SJCRH30 (cell line): ENCODE results near the gene ALDOA. TPM values are rescaled to one million over a fixed set of nuclear protein-coding genes. Genes with fewer than 3 reads are reported as not detected.
"Not testable (repeated sequence)": the region's sequence is repeated elsewhere in the genome, so short reads cannot be mapped to it uniquely, and the experiment has no call there.

Experiments used
- DNase-seq, 2 experiments: peaks; one replicate each; pipeline ENCODE4 v3.0.0-alpha.2; 2015 to 2020
- H3K27ac ChIP-seq: fragments of 250-450 bp; sonication (Bioruptor Pico); 2 replicates; pipeline ENCODE4 v1.5.1; 2020; ENCODE audit warnings: mild to moderate bottlenecking, moderate library complexity
- H3K27me3 ChIP-seq: fragments of 250-450 bp; sonication (Bioruptor Pico); 2 replicates; pipeline ENCODE4 v1.5.1; 2020; ENCODE audit warnings: mild to moderate bottlenecking, moderate library complexity
- H3K36me3 ChIP-seq: fragments of 250-450 bp; sonication (Bioruptor Pico); 2 replicates; pipeline ENCODE4 v1.5.1; 2020; ENCODE audit warnings: mild to moderate bottlenecking, moderate library complexity
- H3K4me1 ChIP-seq: fragments of 250-450 bp; sonication (Bioruptor Pico); 2 replicates; pipeline ENCODE4 v1.5.1; 2020; ENCODE audit warnings: mild to moderate bottlenecking, moderate library complexity
- H3K4me3 ChIP-seq: fragments of 250-450 bp; sonication (Bioruptor Pico); 2 replicates; pipeline ENCODE4 v1.5.1; 2020; ENCODE audit warnings: mild to moderate bottlenecking, moderate library complexity
- H3K9me3 ChIP-seq: fragments of 250-450 bp; sonication (Bioruptor Pico); replicated peaks from 2 replicates; pipeline ENCODE4 v1.5.1; 2020; ENCODE audit warnings: mild to moderate bottlenecking, moderate library complexity
- total RNA-seq: library from RNA; depleted of rRNA; stranded (reverse); fragments of >200 nt; shearing (Covaris generic); gene quantifications from 2 replicates; pipeline ENCODE4 v1.2.3, GENCODE V29; 2014

The ALDOA gene
- total RNA-seq, 1 experiment from 2014 or later: 646 TPM

DNA sequence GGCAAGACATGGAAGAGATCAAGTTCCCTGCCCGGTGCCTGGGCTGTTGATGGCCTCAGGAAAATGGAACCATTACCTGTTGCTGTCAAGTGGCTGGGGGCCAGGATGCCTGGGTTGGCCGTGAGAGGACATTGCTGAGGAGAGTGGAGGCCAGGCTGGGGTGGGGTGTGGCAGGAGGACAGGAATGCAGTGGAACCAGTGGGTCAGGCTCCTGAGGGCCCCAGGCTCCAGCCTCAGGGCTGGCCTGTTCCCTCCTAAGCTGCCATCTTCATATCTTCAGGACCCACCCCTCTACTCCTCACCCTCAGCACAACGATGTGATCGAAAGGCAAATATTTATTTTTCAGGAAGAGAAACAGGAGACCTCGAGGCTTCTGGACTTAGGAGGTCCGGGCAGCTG, 38.9 kb downstream of the ALDOA start:
- no peaks in the 10 kb centered on the region for H3K27me3 ChIP-seq
- H3K4me1 ChIP-seq: no peaks in the 10 kb centered on the region
- no peaks in the 10 kb centered on the region for H3K9me3 ChIP-seq
- no peak for DNase-seq
- H3K4me3 ChIP-seq: no peak overlapping the region
- peaks cover 3% of the 10 kb centered on the region; the same call in 1 of the 2 replicates for H3K36me3 ChIP-seq
- no peak overlapping the region for H3K27ac ChIP-seq

DNA sequence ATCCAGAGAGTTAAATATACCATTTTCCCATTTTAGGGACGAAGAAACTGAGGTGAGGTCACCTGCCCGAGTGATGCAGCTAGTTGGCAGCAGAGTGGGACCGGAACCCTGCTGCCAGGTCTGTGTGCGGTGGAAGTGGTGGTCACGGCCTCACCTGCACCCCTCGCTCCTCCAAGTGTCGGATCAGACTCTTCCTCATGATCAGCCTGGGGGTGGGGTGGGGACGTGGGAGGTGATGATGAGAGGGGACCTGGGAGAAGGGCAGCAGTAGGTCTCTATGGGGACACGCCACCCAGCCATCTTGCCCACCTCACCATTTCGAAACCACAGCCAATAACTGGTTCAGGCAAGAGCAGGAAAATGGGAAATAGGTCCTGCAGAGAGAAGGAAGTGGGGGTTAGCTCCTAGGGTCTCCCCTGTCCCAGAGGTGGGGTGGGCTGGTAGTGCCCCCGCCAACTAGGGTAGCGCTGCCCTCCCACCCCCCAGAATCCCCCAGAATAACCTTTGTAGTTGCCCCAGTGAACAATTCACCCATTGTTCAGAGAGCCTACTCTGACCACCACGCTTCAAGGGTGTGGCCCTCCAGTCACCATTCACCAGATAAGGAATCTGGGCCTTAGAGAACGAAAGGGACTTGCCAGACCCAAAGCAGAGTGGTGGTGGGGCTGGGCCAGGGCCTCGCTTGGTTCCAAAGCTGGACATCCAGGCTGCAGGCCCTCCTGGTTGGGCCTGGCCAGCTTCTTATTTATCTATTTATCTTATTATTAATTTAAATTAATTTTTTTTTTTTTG, 42.7 kb downstream of the ALDOA start:
- Histone ChIP-seq H3K4me3 (no peak overlapping the region), H3K36me3 (peaks cover 3% of the 10 kb centered on the region; the same call in 1 of the 2 replicates)
- DNase-seq: no peak

GRCh38 chr16:30110661-30111060, 45.1 kb downstream of the ALDOA start:
- peak; percentile 47 to 69 for DNase-seq
- H3K27ac ChIP-seq: 0 out of 2 replicates have a peak overlapping the region, but pooled peaks have one; percentile 16
- no peaks in the 10 kb centered on the region for H3K27me3 ChIP-seq
- H3K9me3 ChIP-seq: no peaks in the 10 kb centered on the region
- peaks cover 6% of the 10 kb centered on the region for H3K4me1 ChIP-seq
- H3K4me3 ChIP-seq: no peak overlapping the region
- H3K36me3 ChIP-seq: peaks cover 3% of the 10 kb centered on the region; the same call in 1 of the 2 replicates

More for the DNA sequence above, 42.7 kb downstream of the ALDOA start:
- Histone ChIP-seq H3K27ac (no peak overlapping the region), H3K4me1 (peaks cover 6% of the 10 kb centered on the region), H3K9me3 (no peaks in the 10 kb centered on the region), H3K27me3 (no peaks in the 10 kb centered on the region)

GRCh38 chr16:30112197-30113030, 46.9 kb downstream of the ALDOA start:
- no peaks in the 10 kb centered on the region for H3K9me3 ChIP-seq
- peak; percentile 45 to 55 for DNase-seq
- H3K27me3 ChIP-seq: no peaks in the 10 kb centered on the region

DNA sequence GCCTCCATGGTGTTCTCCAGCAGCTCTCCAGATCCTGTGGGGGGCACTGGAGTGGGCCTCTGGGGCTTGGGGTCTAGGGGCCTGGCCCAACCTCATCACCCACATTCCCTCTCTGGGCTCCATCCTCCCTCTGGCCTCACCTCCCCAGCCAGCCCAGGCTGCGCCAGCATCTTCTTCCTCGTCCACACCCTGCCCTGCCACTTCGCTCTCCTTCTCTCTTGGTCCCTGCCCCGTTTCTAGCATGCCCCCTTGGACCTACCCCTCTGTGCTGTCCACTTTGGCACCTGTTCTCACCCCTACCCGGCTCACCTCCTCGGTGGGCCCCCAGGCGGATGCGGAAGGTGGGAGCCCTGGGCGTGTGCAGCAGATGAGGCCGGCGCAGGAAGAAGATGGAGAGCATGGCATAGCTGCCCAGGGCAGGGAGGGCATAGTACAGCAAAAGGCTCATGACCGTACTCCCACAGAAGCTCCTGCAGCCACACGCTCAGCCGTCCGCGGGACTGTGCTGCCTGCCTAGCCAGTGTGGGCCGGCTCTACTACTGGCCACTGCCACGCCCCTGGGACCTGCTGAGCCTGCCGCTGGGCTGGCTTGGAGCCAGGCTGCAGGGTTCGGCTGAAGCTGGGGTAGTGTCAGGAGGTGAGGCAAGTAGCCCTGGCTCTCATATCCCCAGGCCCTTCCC, 47.6 kb downstream of the ALDOA start, which contains the start of gene GDPD3:
GDPD3 (minus strand) TSS at position 507 of the 680 bp plus-strand sequence; CDS start at position 448, 59 bp downstream.
- no peak within 1 kb of the TSS for H3K4me3 ChIP-seq
- peaks cover 6% of the 10 kb centered on the region for H3K4me1 ChIP-seq
- H3K27me3 ChIP-seq: no peaks in the 10 kb centered on the region
- H3K36me3 ChIP-seq: no peaks in the 10 kb centered on the region
- no peak within 1 kb of the TSS for H3K27ac ChIP-seq
- no peaks in the 10 kb centered on the region for H3K9me3 ChIP-seq
- DNase-seq: peak in 1 of 2 experiments; percentile 19

More at GRCh38 chr16:30112197-30113030, 46.9 kb downstream of the ALDOA start:
- Histone ChIP-seq H3K4me1 (peaks cover 6% of the 10 kb centered on the region), H3K36me3 (no peaks in the 10 kb centered on the region), H3K4me3 (no peak overlapping the region), H3K27ac (no peak overlapping the region)

DNA sequence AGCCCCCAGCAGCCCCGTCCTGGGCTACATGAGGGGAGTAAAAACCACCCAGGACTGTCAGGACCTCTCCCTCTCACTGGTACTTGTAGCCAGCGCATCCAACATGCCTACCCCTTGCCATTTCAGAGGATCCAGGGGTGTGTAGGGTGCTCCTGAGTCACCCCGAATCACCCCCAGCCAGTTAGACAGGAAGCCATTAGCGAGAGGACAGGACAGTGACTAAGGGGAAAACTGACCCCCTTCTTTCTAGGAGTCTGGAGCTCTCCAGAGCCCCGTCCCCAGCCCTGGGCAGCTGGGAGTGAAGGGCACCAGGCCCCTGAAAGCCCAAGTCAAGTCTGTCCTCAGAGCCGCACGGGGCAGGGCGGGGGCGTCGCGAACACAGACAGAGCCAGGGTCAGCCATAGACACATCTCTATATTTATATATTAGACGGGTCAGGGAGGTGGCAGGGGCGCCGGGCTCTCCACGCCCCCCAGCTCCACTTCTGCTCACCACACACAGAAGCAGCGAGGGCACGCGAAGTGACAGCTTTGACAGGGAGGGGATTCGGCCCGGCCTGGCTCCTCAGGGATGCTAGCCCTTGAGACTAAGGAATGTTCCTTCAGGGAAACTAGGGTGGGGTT, 48.3 kb downstream of the ALDOA start:
- no peak overlapping the region for H3K4me3 ChIP-seq
- no peak overlapping the region for H3K27ac ChIP-seq
- no peaks in the 10 kb centered on the region for H3K36me3 ChIP-seq
- H3K9me3 ChIP-seq: no peaks in the 10 kb centered on the region
- H3K27me3 ChIP-seq: no peaks in the 10 kb centered on the region
- no peak for DNase-seq
- H3K4me1 ChIP-seq: peaks cover 6% of the 10 kb centered on the region

DNA sequence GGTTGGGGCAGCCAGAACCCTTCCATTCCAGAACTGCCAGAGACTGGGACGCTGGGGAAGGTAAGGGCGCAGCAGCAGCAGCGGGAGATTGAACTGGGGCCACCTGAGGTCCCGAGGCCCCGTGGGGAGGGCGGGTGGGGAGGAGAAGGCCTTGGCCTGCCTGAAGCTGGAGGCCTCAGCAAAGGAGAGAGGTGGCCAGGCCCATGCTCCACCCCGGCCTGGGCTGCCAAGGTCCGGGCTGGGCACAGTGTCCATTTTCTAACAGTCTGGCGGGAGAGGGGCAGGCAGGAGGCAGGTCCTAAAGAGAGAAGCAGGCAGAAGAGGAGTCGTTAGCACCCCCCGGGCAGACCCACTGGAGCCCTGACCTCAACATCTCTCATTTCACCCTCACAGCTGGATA, 48.9 kb downstream of the ALDOA start:
- Histone ChIP-seq H3K4me1 (peaks cover 6% of the 10 kb centered on the region), H3K27ac (no peak overlapping the region), H3K9me3 (no peaks in the 10 kb centered on the region), H3K36me3 (no peaks in the 10 kb centered on the region), H3K4me3 (no peak overlapping the region), H3K27me3 (no peaks in the 10 kb centered on the region)
- DNase-seq: no peak

DNA sequence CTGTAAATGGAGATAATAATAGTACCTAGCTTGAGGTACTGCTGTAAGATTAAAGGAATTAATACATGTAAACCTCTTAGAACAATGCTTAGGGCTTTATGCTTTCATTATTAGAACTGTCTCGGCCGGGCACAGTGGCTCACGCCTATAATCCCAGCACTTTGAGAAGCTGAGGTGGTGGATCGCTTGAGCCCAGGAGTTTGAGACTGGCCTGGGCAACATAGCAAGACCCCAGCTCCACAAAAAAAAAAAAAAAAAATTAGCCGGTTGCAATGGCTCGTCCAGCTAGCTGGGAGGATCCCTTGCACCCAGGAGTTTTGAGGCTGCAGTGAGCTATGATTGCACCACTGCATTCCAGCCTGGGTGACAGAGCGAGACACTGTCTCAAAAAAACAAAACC, 49.3 kb downstream of the ALDOA start:
- H3K36me3 ChIP-seq, H3K9me3 ChIP-seq, H3K27ac ChIP-seq, H3K4me3 ChIP-seq, DNase-seq, H3K27me3 ChIP-seq, H3K4me1 ChIP-seq: not testable (repeated sequence)

GRCh38 chr16:30115238-30115637, 49.7 kb downstream of the ALDOA start:
- Histone ChIP-seq H3K27me3 (no peaks in the 10 kb centered on the region), H3K27ac (no peak overlapping the region), H3K4me3 (no peak overlapping the region), H3K4me1 (peaks cover 6% of the 10 kb centered on the region), H3K9me3 (no peaks in the 10 kb centered on the region), H3K36me3 (no peaks in the 10 kb centered on the region)
- no peak for DNase-seq

DNA sequence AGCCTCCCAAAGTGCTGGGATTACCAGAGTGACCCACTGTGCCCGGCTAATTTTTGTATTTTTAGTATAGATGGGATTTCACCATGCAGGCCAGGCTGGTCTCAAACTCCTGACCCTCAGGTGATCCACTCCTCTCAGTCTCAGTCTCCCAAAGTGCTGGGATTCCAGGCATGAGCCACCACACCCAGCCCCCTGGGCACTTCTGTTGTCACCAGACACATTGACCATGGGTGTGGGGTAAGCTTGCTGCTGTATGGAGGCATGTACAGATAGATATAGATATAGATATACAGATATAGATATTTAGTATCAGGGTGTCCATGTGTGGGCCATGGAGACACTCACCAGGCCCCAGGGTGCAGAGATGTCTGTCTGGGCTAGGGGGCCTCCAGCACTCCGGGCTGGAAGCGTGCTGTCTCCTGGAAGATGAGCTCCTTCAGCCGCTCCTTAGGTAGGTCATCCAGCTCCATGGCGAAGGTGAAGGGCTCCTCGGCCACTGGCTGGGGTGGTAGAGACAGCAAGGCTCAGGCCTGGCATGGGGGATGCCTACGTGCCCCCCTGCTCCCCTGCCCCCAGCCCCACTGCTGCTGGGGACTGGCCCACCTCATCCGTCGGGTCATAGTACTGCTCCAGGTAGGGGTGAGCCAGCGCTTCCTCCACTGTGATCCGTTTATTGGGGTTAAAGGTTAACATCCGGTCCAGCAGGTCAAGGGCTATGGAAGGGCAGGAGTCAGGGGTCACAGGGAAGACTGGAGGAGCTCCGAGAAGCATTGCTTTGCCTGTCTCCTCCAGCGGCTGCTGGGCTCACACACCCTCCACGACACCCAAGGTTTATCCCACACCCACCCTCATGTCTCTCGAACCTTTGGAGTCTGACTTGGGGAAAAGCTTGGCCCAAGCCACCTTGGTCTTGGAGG, 51.0 kb downstream of the ALDOA start:
- Histone ChIP-seq H3K4me3 (no peak overlapping the region), H3K4me1 (no peaks in the 10 kb centered on the region), H3K36me3 (no peaks in the 10 kb centered on the region), H3K27ac (no peak overlapping the region), H3K27me3 (no peaks in the 10 kb centered on the region), H3K9me3 (no peaks in the 10 kb centered on the region)
- no peak for DNase-seq

DNA sequence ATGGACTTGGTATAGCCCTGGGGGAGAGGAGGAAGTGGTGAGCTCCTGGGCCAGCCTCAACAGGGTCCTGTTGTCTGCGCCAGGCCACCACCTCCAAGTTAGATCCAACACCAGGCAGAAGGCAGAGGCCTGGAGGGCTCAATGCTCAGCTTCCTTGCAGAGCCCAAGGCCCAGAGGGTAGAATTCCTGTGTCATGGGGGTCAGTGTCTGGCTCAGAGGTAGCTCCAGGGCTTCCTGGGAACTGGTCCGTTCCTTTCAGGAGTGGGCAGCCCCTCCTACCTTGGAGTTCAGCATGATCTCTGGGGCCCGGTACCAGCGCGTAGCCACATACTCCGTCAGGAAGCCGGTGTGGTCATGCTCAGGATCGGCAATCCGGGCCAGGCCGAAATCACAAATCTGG, 52.2 kb downstream of the ALDOA start:
- H3K4me1 ChIP-seq: no peaks in the 10 kb centered on the region
- H3K9me3 ChIP-seq: no peaks in the 10 kb centered on the region
- H3K27me3 ChIP-seq: no peaks in the 10 kb centered on the region
- no peaks in the 10 kb centered on the region for H3K36me3 ChIP-seq
- H3K27ac ChIP-seq: no peak overlapping the region
- H3K4me3 ChIP-seq: no peak overlapping the region
- DNase-seq: no peak

GRCh38 chr16:30119428-30119827, 53.9 kb downstream of the ALDOA start:
- Histone ChIP-seq H3K4me3 (no peak overlapping the region), H3K27me3 (no peaks in the 10 kb centered on the region), H3K36me3 (no peaks in the 10 kb centered on the region), H3K4me1 (no peaks in the 10 kb centered on the region), H3K27ac (no peak overlapping the region), H3K9me3 (no peaks in the 10 kb centered on the region)
- DNase-seq: no peak
